GM18867 (cell line): ENCODE data around the gene KCNQ1.

Experiments used
- ATAC-seq: cut with Tn5 transposase; IDR thresholded peaks from one replicate; pipeline ENCODE4 v1.9.1; 2021; ENCODE audit warnings: mild to moderate bottlenecking, moderate library complexity; ENCODE audit not compliant: unreplicated experiment

The KCNQ1 gene

DNA sequence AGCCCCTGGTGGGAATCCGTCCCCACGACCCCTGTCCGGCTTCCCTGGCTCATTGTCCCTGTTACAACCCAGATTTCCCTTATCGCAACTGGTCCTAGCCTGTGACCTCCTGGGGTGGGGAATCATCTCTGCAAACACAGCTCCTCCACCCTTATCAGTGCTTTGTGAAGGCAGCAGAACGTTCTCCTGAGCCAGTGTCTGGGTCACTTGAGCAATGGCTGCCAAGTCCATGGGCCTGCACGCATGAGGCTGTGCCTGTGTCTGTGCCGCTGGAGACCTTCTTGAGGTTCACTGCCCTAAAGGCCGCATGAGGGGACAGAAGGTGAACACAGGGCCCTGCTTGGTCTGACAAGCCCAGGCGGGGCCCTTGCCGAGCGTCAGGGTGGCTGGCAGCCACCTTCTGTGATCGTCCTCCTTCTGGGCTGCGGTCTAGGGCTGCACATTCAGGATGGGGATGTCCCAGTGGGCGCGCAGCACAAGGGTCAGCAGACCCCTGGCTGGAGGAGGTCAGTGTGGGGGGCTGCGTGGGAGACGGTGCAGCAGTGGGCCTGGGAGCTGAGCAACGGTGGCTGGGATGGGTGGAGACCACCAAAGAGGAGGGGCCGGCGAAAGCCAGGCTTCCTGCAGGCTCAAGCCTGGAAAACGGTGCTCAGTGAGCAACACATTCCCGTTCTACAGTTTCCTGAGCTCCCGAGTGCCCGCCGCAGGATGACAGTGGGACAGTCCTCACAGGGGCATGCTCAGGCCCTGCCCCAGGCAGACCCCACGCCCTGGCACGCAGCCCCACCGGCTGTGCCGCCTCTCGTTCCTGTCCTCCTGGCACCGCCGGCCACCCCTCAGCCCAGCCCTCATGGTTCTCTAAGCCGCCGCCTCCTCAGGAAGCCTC is 366.6 kb downstream of the KCNQ1 start:
- ATAC-seq, result no peak

GRCh38 chr11:2812371-2812991 is 367.7 kb downstream of the KCNQ1 start:
- no peak for ATAC-seq

DNA sequence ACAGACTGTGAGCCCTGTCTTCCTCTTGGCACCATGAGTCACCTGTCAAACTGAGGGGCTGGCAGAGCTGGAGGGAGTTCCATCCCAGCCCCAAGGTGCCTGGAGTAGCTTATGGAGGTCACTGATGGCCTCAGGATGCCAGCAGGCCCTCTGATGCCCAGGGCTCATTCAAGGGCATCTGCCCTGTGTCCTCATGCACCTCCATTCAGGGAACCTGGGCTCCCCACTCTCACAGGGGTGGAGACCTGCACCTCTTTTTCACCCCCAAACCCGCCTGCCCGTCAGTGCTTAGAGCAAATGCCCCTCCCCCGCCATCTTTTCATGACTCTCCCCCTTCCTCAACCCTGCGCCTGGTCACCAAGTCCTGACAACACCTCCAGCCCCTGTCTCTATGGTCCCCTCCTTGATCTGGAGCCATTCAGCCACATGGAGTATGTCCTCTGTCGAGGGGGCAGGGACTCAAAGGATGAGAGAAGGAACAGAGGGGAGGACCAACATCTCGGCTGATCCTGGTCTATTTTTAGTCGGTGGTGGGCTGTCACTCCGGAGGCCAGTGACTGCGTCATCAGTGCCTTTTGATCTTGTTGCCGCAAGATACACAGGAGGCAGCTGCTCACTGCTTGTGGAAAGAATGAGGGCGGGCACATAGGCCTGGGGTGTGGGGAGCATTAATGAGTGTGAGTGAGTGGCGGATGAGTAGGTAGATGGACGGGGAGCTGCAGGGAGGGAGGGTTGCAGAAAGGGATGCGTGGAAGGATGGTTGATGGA is 368.5 kb downstream of the KCNQ1 start:
- no peak for ATAC-seq

DNA sequence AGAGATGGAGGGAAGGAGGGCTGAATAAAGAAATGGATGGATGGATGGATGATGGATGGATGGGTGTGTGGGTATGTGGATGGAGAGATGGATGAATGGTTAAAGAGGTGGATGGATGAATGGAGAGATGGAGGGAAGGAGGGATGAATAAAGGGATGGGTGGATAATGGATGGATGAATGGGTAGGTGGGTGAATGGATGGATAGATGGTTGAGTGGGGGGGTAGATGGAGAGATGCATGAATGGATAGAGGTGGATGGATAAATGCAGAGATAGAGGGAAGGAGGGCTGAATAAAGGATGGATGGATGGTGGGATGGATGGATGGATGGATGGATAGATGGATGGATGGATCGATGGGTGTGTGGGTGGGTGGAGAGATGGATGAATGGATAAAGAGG is 369.2 kb downstream of the KCNQ1 start:
- no peak for ATAC-seq

GRCh38 chr11:2814751-2815150 is 369.9 kb downstream of the KCNQ1 start:
- no peak for ATAC-seq

GRCh38 chr11:2815762-2816496 is 371.1 kb downstream of the KCNQ1 start:
- no peak for ATAC-seq

GRCh38 chr11:2816523-2816922 is 371.7 kb downstream of the KCNQ1 start:
- ATAC-seq, result no peak

DNA sequence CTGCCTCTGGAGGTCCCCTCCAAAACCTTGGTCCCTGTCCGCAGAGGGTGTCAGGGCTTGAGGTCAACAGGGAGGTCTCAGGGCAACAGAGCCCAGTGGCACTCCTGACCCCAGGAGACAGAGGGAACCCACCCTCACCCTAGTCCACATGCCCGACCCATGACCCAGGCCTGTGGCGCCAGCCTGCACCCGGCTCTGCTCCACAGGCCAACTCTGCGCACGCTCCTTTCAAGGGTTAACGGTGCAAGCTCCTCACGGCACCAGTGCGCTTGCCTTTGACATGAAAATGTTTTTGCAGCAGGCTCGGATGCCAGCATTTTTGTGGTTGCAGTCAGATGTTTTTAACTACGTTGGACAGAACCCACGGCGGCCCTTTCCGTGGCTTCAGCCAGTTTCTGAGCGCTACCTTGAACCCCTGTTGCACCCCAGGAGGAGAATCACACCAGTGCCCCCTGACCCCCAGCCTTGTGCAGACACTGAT is 372.2 kb downstream of the KCNQ1 start:
- no peak for ATAC-seq

GRCh38 chr11:2817431-2817830 is 372.6 kb downstream of the KCNQ1 start:
- ATAC-seq, result no peak

DNA sequence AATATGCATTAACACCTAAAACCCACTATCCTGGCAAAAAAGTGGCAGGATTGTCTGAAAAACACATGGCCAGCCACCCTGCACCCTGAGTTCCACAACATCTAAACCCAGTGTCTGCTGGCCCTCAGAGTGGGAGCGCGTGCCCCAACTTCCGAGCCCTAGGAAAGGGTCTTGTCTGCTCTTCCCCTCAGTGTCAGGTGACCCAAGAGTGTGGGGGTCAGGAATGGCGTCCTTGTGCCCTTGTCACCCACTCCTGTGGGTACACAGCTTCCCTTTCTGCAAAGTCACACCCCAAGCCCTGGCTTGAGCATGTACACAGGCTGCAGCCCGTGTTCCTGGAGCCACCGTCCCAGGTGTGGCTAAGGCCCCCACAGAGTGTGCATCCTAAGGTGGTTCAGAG is 373.2 kb downstream of the KCNQ1 start:
- no peak for ATAC-seq

GRCh38 chr11:2818503-2818902 is 373.7 kb downstream of the KCNQ1 start:
- no peak for ATAC-seq

- ATAC-seq, result no peak
These were observed 374.5 kb downstream of the KCNQ1 start for GRCh38 chr11:2819316-2819715.

GRCh38 chr11:2820976-2821375 is 376.2 kb downstream of the KCNQ1 start:
- ATAC-seq, result no peak

GRCh38 chr11:2821891-2822290 is 377.1 kb downstream of the KCNQ1 start:
- no peak for ATAC-seq

DNA sequence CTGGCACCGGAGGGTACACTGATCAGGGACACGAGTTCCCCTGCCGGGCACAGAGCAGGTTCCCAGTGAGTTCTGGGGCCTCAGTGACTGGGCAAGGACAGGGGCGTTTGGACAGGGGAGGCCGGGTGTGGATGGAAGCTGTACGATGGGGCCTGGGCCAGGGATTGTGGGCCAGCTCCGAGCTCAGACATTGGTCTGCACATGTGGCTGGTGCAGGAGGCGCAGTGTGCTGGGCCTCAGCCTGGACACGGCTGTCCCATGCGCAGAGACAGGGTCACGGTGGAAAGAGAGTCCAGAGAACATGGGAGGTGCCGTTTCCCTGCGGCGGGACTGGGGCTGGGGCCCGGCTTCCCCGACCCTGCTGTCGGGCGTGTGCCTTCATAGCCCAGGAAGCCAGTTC is 380.0 kb downstream of the KCNQ1 start:
- ATAC-seq, result no peak

- ATAC-seq, result no peak
These were observed 380.6 kb downstream of the KCNQ1 start for GRCh38 chr11:2825261-2825888.

- ATAC-seq, result no peak
These were observed 381.3 kb downstream of the KCNQ1 start for GRCh38 chr11:2825889-2826678.

DNA sequence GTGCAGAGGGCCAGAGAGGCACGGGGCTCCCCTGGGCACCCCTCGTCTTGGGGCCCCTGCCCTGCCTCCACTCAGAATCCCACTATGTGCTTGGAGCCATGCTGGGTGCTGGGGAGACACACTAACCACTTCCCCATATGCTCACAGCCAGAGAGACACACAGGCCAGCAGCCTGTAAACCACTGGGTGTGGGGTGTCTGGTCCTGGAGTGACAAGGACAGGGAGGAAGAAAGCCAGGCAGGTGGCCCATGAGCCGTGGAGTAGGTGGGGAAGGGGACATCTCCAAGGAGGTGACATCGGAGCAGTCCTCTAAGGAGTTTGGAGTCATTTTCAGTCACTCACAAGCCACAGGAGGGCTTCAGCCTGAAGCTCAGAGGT is 381.9 kb downstream of the KCNQ1 start:
- no peak for ATAC-seq

DNA sequence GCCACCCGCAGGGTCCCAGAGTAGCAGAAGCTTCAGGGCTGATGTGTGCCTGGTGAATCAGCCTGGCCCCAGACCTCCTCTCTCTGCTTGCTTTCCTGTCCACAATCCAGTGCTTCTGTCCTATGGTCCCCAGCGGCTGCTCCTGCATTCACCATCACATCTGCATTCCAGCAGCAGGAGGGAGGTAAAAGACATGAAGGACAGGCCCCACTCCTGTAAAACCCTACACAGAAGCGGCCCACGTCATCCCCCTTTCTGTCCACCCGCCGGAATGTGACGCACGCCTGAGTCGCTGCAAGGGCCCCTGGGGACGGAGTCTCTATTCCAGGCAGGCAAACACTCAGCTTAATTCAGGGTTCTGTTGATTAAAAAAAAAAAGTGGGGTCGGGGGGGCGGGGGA is 382.4 kb downstream of the KCNQ1 start:
- no peak for ATAC-seq

DNA sequence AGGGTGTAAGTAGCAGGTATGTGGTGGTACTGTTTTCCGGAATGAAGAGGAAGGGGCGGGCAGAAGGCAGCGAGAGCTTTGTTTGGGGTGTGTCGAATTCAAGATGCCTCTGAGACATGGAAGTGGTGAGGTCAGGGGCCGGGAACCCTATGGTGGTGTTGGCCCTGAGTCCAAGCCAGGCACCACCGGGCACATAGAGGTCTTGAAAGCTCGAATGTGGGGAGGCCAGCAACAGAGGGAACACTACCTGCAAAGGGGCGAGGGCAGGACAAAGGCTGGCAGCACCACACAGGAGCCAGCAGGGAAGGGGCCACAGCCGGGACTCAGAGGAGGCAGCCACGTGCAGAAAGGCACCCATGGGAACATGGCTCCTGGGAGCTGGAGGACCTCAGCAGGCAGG is 383.0 kb downstream of the KCNQ1 start:
- no peak for ATAC-seq
